Neuronal stem cell (in vitro differentiated cells): Measurements from ENCODE around the gene SERPINA10.

Experiments used
- DNase-seq: peaks from one replicate; pipeline ENCODE4 v3.0.0-alpha.2; 2013; ENCODE audit warnings: low spot score
- H2AFZ ChIP-seq: one replicate; pipeline ENCODE4 v1.6.1; 2013; ENCODE audit warnings: mild to moderate bottlenecking, low read length, inconsistent platforms
- H2AK5ac ChIP-seq: 2 replicates; pipeline ENCODE4 v1.6.1; 2013; ENCODE audit warnings: low read depth, mild to moderate bottlenecking, inconsistent platforms, low read length, moderate library complexity, mixed read lengths
- H2BK120ac ChIP-seq: 2 replicates; pipeline ENCODE4 v1.6.1; 2013; ENCODE audit warnings: low read depth, mild to moderate bottlenecking, inconsistent platforms, low read length, moderate library complexity, mixed read lengths
- H2BK12ac ChIP-seq: one replicate; pipeline ENCODE4 v1.6.1; 2013; ENCODE audit warnings: low read length, inconsistent platforms
- H2BK15ac ChIP-seq: 2 replicates; pipeline ENCODE4 v1.6.1; 2013; ENCODE audit warnings: mild to moderate bottlenecking, low read length, inconsistent platforms, mixed read lengths
- H2BK5ac ChIP-seq: one replicate; pipeline ENCODE4 v1.6.1; 2013; ENCODE audit warnings: inconsistent platforms, mild to moderate bottlenecking, low read length, moderate library complexity
- H3K14ac ChIP-seq: one replicate; pipeline ENCODE4 v1.6.1; 2013; ENCODE audit warnings: low read length, inconsistent platforms
- H3K18ac ChIP-seq: 2 replicates; pipeline ENCODE4 v1.6.1; 2013; ENCODE audit warnings: low read length, inconsistent platforms
- H3K23ac ChIP-seq: 2 replicates; pipeline ENCODE4 v1.6.1; 2013; ENCODE audit warnings: low read depth, mild to moderate bottlenecking, mixed read lengths, low read length, inconsistent platforms; ENCODE audit not compliant: poor library complexity
- H3K27ac ChIP-seq: replicated peaks from 3 replicates; pipeline ENCODE4 v1.5.1; 2013; ENCODE audit warnings: low read length, inconsistent platforms
- H3K27me3 ChIP-seq, 3 experiments: 2 replicates each; pipeline ENCODE4 v1.6.1; 2013; ENCODE audit warnings: low read length in 3 of 3, mild to moderate bottlenecking in 2 of 3, inconsistent platforms in 1 of 3, low read depth in 1 of 3, mixed read lengths in 1 of 3, moderate library complexity in 1 of 3; ENCODE audit not compliant: control insufficient read depth in 3 of 3, insufficient read depth in 3 of 3
- H3K36me3 ChIP-seq, 2 donors: replicated peaks in 1 of 2; 2 replicates each; pipeline ENCODE4 v1.6.1; 2013; ENCODE audit warnings: low read length in 2 of 2; ENCODE audit not compliant: control insufficient read depth in 2 of 2, insufficient read depth in 2 of 2
- H3K4ac ChIP-seq: 2 replicates; pipeline ENCODE4 v1.6.1; 2013; ENCODE audit warnings: inconsistent platforms, mild to moderate bottlenecking, low read length, moderate library complexity
- H3K4me1 ChIP-seq, 2 donors: 1 replicate in 1 of 2; 2 replicates in 1 of 2; pipeline ENCODE4 v1.6.1; 2013; ENCODE audit warnings: low read length in 2 of 2, low read depth in 1 of 2; ENCODE audit not compliant: control insufficient read depth in 2 of 2, insufficient read depth in 1 of 2
- H3K4me2 ChIP-seq: one replicate; pipeline ENCODE4 v1.6.1; 2013; ENCODE audit warnings: mild to moderate bottlenecking, low read length, inconsistent platforms; ENCODE audit not compliant: insufficient read depth, poor library complexity, severe bottlenecking
- H3K4me3 ChIP-seq, 2 donors: 2 replicates each; pipeline ENCODE4 v1.5.1; 2013; ENCODE audit warnings: low read length in 2 of 2, mild to moderate bottlenecking in 2 of 2, inconsistent platforms in 1 of 2, moderate library complexity in 1 of 2
- H3K79me1 ChIP-seq: one replicate; pipeline ENCODE4 v1.6.1; 2013; ENCODE audit warnings: low read depth, mild to moderate bottlenecking, inconsistent platforms, low read length, moderate library complexity
- H3K9ac ChIP-seq: one replicate; pipeline ENCODE4 v1.6.1; 2013; ENCODE audit warnings: mild to moderate bottlenecking, low read depth, low read length, inconsistent platforms; ENCODE audit not compliant: poor library complexity
- H3K9me3 ChIP-seq, 2 donors: replicated peaks in 1 of 2; 2 replicates each; pipeline versions ENCODE3 to v1.6.1; 2013; ENCODE audit warnings: low read length in 2 of 2, mild to moderate bottlenecking in 2 of 2, inconsistent platforms in 1 of 2, low read depth in 1 of 2, mixed read lengths in 1 of 2, moderate library complexity in 1 of 2; ENCODE audit not compliant: control insufficient read depth in 2 of 2, insufficient read depth in 1 of 2
- H4K8ac ChIP-seq: one replicate; pipeline ENCODE4 v1.6.1; 2013; ENCODE audit warnings: low read depth, mild to moderate bottlenecking, inconsistent platforms, low read length, moderate library complexity
- H4K91ac ChIP-seq: one replicate; pipeline ENCODE4 v1.6.1; 2013; ENCODE audit warnings: low read length, low read depth, mild to moderate bottlenecking, inconsistent platforms; ENCODE audit not compliant: poor library complexity
- WGBS, 2 donors: extraction: QIAGEN DNeasy Blood & Tissue Kit; methylation state at CpG; one replicate each; pipeline ENCODE4 v1.1.7; 2013; ENCODE audit warnings: missing lambda C conversion rate in 2 of 2, mixed read lengths in 1 of 2; ENCODE audit not compliant: insufficient read length in 2 of 2, insufficient replicate concordance in 1 of 2; ENCODE audit errors: extremely low coverage in 2 of 2; 5-methylcytosine and 5-hydroxymethylcytosine counted together

SERPINA10 gene

DNA sequence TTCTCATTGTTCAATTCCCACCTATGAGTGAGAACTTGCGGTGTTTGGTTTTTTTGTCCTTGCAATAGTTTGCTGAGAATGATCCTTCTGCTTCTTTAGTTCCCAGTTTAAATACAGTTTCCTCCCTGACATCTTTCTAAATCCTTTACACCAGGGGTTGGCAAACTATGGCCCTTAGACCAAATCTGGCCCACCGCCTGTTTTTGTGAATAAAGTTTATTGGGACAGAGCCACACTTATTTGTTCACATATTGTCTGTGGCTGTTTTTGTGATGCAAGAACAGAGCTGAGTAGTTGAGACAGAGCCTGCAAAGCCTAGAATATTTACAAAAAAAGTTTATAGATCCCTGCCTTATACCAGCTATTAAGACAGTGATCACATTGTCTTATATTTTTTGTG, 53.7 kb downstream of the SERPINA10 start:
- Histone ChIP-seq H2BK15ac (no peak overlapping the region), H2AFZ (no peak overlapping the region), H3K79me1 (no peaks in the 10 kb centered on the region), H4K8ac (no peak overlapping the region), H2AK5ac (no peak overlapping the region), H3K4ac (no peak overlapping the region), H3K4me1 (peaks cover 0 to 3% of the 10 kb centered on the region in 2 donors), H2BK5ac (no peak overlapping the region), H3K18ac (no peak overlapping the region), H3K27me3 (no peaks in the 10 kb centered on the region), H3K4me2 (no peak overlapping the region), H3K14ac (no peak overlapping the region), H4K91ac (no peak overlapping the region), H3K9ac (no peak overlapping the region), H3K4me3 (no peak overlapping the region), H3K23ac (no peak overlapping the region), H3K27ac (no peak overlapping the region), H3K9me3 (no peaks in the 10 kb centered on the region), H3K36me3 (peaks cover 0 to 2% of the 10 kb centered on the region in 2 donors), H2BK12ac (no peak overlapping the region), H2BK120ac (no peak overlapping the region)
- no CpG with 5 or more reads among the region's 2 CpGs for WGBS, 2 donors
- no peak for DNase-seq

DNA sequence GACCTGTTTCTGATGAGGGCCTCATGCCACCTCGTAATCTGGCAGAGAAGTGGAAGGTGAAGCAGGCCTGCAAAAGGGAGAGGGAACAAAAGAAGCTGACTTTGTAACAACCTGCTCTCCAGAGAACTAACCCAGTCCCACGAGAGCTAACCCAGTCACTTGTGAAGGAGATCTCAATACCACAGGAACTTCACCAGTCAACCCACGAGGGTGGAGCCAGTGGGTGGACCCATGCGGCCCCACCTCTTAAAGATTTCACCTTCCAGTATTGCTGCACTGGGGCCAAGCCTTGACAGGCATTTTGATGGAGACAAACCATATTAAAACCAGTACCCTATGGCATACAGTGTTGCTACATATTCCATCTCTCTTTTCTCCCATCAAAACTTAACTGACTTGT, 55.1 kb downstream of the SERPINA10 start:
- H3K4me2 ChIP-seq = no peak overlapping the region
- H2BK15ac ChIP-seq = no peak overlapping the region
- no peak overlapping the region for H3K14ac ChIP-seq
- H2BK12ac ChIP-seq = no peak overlapping the region
- H2AFZ ChIP-seq = no peak overlapping the region
- H3K18ac ChIP-seq = no peak overlapping the region
- H3K9me3 ChIP-seq = no peaks in the 10 kb centered on the region
- no peak overlapping the region for H2AK5ac ChIP-seq
- no peak for DNase-seq
- H3K4ac ChIP-seq = no peak overlapping the region
- H2BK120ac ChIP-seq = no peak overlapping the region
- peaks cover 0 to 2% of the 10 kb centered on the region in 2 donors for H3K36me3 ChIP-seq
- no peak overlapping the region for H3K9ac ChIP-seq
- WGBS, 2 donors = no CpG with 5 or more reads among the region's 4 CpGs
- H3K4me3 ChIP-seq = no peak overlapping the region
- no peak overlapping the region for H3K23ac ChIP-seq
- no peak overlapping the region for H3K27ac ChIP-seq
- H3K4me1 ChIP-seq = no peaks in the 10 kb centered on the region
- no peaks in the 10 kb centered on the region for H3K79me1 ChIP-seq
- H2BK5ac ChIP-seq = no peak overlapping the region
- H4K91ac ChIP-seq = no peak overlapping the region
- H4K8ac ChIP-seq = no peak overlapping the region
- H3K27me3 ChIP-seq = no peaks in the 10 kb centered on the region

GRCh38 chr14:94237046-94237445, 56.0 kb downstream of the SERPINA10 start:
- Histone ChIP-seq H2AFZ (no peak overlapping the region), H3K9ac (no peak overlapping the region), H3K36me3 (peaks cover 0 to 2% of the 10 kb centered on the region in 2 donors), H4K8ac (no peak overlapping the region), H3K79me1 (no peaks in the 10 kb centered on the region), H2BK12ac (no peak overlapping the region), H3K27me3 (no peaks in the 10 kb centered on the region), H3K4ac (no peak overlapping the region), H3K9me3 (no peaks in the 10 kb centered on the region), H4K91ac (no peak overlapping the region), H3K14ac (no peak overlapping the region), H3K18ac (no peak overlapping the region), H3K4me3 (no peak overlapping the region), H3K27ac (no peak overlapping the region), H2BK5ac (no peak overlapping the region), H2AK5ac (no peak overlapping the region), H2BK120ac (no peak overlapping the region), H3K4me2 (no peak overlapping the region), H3K4me1 (no peaks in the 10 kb centered on the region), H3K23ac (no peak overlapping the region), H2BK15ac (no peak overlapping the region)
- no peak for DNase-seq
